ENCODE measurements around the gene ADAMTS12. TPM values are rescaled to one million over a fixed set of nuclear protein-coding genes. Genes with fewer than 3 reads are reported as not detected.
A peak's percentile ranks its signal among the peaks of the same experiment; 100 is the strongest.

The ADAMTS12 gene
- total and polyA plus RNA-seq, 10 of the 15 experiments (the other 5 are each of a cell fraction or from before 2014, with no cell fraction given) = 0.11 to 35.8 (median 20.7) TPM

DNA sequence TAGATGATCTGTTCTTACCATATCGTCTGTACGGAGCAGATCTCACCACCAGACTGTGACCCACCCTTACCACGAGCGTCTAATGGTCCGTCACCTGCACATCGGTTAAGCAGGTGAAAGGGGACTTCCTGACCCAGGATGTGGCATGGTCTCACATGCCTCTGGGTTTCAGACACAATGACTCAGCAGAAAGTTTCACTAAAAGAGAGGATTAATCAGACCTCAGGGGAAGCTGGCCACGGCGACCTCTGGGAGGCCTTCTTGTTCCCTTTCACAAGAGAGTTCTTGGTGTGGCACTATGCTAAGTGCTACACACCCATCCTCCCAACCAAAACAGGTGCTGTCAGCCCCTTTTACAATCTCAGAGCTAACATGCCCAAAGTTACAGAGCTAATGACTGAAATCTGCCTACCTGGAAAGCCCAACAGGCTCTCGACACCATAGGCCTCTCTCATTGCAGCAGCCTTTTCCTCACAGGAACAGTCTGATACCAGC lies 41.6 kb downstream of the ADAMTS12 start (continued):
- TF ChIP-seq GATAD2B (conservative IDR thresholded peaks at IDR 0.05; ENCODE audit: low read depth) = peak; percentile 99
- TF ChIP-seq, protein P1, sequence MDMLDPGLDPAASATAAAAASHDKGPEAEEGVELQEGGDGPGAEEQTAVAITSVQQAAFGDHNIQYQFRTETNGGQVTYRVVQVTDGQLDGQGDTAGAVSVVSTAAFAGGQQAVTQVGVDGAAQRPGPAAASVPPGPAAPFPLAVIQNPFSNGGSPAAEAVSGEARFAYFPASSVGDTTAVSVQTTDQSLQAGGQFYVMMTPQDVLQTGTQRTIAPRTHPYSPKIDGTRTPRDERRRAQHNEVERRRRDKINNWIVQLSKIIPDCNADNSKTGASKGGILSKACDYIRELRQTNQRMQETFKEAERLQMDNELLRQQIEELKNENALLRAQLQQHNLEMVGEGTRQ (IDR thresholded peaks at IDR 0.05; ENCODE audit: borderline replicate concordance, low read depth, low read length) = no peak
- TF ChIP-seq PAX8 (IDR thresholded peaks at IDR 0.05) = no peak
- TF ChIP-seq MYB (IDR thresholded peaks at IDR 0.05; ENCODE audit: borderline replicate concordance, low read depth, low read length) = peak; percentile 93
- TF ChIP-seq SMARCA5 (IDR thresholded peaks at IDR 0.05) = 0 out of 2 replicates have a peak, but pooled peaks have one; percentile 51
- no peak; the same call in 1 of the 2 replicates for TF ChIP-seq STAT1 (conservative IDR thresholded peaks at IDR 0.05)
- peak; percentile 99 for TF ChIP-seq MEF2B (IDR thresholded peaks at IDR 0.05; ENCODE audit: partially characterized antibody, poor library complexity, severe bottlenecking)
- TF ChIP-seq ATF7 (IDR thresholded peaks at IDR 0.05; ENCODE audit: low read depth) = peak; percentile 92
- TF ChIP-seq, protein P2, sequence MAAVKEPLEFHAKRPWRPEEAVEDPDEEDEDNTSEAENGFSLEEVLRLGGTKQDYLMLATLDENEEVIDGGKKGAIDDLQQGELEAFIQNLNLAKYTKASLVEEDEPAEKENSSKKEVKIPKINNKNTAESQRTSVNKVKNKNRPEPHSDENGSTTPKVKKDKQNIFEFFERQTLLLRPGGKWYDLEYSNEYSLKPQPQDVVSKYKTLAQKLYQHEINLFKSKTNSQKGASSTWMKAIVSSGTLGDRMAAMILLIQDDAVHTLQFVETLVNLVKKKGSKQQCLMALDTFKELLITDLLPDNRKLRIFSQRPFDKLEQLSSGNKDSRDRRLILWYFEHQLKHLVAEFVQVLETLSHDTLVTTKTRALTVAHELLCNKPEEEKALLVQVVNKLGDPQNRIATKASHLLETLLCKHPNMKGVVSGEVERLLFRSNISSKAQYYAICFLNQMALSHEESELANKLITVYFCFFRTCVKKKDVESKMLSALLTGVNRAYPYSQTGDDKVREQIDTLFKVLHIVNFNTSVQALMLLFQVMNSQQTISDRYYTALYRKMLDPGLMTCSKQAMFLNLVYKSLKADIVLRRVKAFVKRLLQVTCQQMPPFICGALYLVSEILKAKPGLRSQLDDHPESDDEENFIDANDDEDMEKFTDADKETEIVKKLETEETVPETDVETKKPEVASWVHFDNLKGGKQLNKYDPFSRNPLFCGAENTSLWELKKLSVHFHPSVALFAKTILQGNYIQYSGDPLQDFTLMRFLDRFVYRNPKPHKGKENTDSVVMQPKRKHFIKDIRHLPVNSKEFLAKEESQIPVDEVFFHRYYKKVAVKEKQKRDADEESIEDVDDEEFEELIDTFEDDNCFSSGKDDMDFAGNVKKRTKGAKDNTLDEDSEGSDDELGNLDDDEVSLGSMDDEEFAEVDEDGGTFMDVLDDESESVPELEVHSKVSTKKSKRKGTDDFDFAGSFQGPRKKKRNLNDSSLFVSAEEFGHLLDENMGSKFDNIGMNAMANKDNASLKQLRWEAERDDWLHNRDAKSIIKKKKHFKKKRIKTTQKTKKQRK (IDR thresholded peaks at IDR 0.05; ENCODE audit: low read depth, low read length) = no peak
- peak; percentile 73; the same call in 1 of the 2 replicates for TF ChIP-seq GABPA (IDR thresholded peaks at IDR 0.05; ENCODE audit: low read depth)
- TF ChIP-seq DPF2 (IDR thresholded peaks at IDR 0.05) = peak; percentile 97
- peak; percentile 84; the same call in 1 of the 2 replicates for TF ChIP-seq RB1 (IDR thresholded peaks at IDR 0.05; ENCODE audit: borderline replicate concordance)
- TF ChIP-seq, protein P3, sequence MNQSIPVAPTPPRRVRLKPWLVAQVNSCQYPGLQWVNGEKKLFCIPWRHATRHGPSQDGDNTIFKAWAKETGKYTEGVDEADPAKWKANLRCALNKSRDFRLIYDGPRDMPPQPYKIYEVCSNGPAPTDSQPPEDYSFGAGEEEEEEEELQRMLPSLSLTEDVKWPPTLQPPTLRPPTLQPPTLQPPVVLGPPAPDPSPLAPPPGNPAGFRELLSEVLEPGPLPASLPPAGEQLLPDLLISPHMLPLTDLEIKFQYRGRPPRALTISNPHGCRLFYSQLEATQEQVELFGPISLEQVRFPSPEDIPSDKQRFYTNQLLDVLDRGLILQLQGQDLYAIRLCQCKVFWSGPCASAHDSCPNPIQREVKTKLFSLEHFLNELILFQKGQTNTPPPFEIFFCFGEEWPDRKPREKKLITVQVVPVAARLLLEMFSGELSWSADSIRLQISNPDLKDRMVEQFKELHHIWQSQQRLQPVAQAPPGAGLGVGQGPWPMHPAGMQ (IDR thresholded peaks at IDR 0.05; ENCODE audit: borderline replicate concordance) = 0 out of 2 replicates have a peak, but pooled peaks have one; percentile 25
- TF ChIP-seq CBFB (IDR thresholded peaks at IDR 0.05; ENCODE audit: low read depth) = peak; percentile 95
- TF ChIP-seq BACH1 (IDR thresholded peaks at IDR 0.05; ENCODE audit: borderline replicate concordance) = peak; percentile 100
- TF ChIP-seq CBX3 (IDR thresholded peaks at IDR 0.05; ENCODE audit: borderline replicate concordance, low read depth) = no peak
- TF ChIP-seq, protein P4, sequence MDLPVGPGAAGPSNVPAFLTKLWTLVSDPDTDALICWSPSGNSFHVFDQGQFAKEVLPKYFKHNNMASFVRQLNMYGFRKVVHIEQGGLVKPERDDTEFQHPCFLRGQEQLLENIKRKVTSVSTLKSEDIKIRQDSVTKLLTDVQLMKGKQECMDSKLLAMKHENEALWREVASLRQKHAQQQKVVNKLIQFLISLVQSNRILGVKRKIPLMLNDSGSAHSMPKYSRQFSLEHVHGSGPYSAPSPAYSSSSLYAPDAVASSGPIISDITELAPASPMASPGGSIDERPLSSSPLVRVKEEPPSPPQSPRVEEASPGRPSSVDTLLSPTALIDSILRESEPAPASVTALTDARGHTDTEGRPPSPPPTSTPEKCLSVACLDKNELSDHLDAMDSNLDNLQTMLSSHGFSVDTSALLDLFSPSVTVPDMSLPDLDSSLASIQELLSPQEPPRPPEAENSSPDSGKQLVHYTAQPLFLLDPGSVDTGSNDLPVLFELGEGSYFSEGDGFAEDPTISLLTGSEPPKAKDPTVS (IDR thresholded peaks at IDR 0.05; ENCODE audit: low read depth, low read length) = no peak
- TF ChIP-seq CHD4 (IDR thresholded peaks at IDR 0.05) = no peak
- peak in 1 of 2 experiments; percentile 96; a peak in 2 of 4 replicates for TF ChIP-seq CEBPB (IDR thresholded peaks at IDR 0.05; ENCODE audit: borderline replicate concordance in 1 of 2, low read depth in 2 of 2, low read length in 2 of 2)
- TF ChIP-seq POLR2AphosphoS2 (IDR thresholded peaks at IDR 0.05; ENCODE audit: low read depth, low read length) = no peak
- peak; percentile 90; the same call in 2 of the 3 replicates for TF ChIP-seq POU2F2 (IDR thresholded peaks at IDR 0.05; ENCODE audit: borderline replicate concordance, low read depth, low read length)
- no peak for TF ChIP-seq SUZ12 (IDR thresholded peaks at IDR 0.05; ENCODE audit: unreplicated experiment)
- TF ChIP-seq SREBF2 (IDR thresholded peaks at IDR 0.05; ENCODE audit: low read length) = no peak
- peak; percentile 92 for TF ChIP-seq SMAD1 (IDR thresholded peaks at IDR 0.05; ENCODE audit: low read depth, partially characterized antibody)
- no peak for TF ChIP-seq HDAC2 (IDR thresholded peaks at IDR 0.05)
